Measurements from ENCODE around the gene RBM20.

RBM20 gene

DNA sequence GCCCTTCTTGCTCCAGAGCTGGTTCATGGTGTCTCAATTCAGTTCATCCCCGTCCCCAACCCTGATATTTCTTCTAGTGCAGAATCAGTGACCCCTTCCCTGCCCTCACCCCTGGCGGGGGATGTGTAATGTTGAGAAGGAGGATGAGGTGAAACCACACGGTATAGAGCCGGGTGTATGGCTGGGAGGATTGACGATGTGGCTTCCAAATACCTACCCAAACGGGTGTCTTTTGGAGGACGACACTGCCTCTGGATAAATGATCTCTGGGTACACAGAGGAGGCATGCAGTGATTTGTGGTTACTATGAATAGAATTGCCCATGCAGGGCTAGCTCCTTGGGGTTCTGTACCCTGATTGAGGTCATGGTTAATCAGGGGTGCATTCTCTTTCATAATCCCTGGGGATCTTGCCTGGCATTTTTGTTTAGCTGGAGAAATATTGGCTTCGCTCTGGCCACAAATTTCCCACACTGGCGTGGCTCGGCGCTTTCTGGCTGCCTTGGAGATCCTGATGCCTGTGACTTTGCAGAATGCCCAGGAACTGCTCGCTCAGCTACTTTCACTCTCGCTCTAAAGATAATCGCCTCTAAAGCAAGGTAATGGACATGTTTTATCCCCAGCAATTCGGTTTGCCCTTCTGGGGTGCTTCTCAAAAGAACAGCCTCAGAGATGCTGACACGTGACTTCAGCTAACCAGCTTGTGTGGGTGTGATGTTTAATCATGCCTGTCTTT lies 89.2 kb downstream of the RBM20 start:
- H3K4me3 ChIP-seq (replicated peaks; ENCODE audit: insufficient read depth, low read length) = peak overlapping the region; percentile 15
- no peak for DNase-seq (ENCODE audit: low read depth in 1 of 2, low spot score in 1 of 2)

DNA sequence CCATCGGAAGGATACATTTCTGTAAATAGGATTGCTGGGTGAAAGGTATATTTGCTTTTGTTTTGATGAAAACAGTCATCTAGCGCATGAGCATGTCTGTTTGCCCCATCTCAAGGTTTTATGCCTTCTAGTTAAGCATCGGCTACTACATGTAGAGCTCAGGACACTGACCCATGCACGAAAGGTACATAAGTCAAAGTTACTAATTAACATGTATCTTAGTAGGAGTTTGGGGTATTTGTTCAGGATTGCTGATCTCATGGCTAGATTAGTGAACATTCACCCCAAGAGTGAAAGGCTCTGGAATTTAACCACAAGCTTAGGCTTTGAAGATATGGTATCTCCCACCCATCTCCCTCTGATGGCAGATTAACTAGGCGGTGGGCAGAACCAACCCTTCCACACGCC lies 91.5 kb downstream of the RBM20 start:
- Histone ChIP-seq H3K27me3 (ENCODE audit: insufficient read depth, poor library complexity, severe bottlenecking) (peaks cover 22% of the 10 kb centered on the region), H3K27ac (replicated peaks) (no peak overlapping the region), H3K4me3 (replicated peaks; ENCODE audit: insufficient read depth, low read length) (no peak overlapping the region)
- DNase-seq (ENCODE audit: low read depth in 1 of 2, low spot score in 1 of 2) = no peak
- no peak for TF ChIP-seq GABPA (IDR thresholded peaks at IDR 0.05; ENCODE audit: low read depth)
- TF ChIP-seq, protein P1, sequence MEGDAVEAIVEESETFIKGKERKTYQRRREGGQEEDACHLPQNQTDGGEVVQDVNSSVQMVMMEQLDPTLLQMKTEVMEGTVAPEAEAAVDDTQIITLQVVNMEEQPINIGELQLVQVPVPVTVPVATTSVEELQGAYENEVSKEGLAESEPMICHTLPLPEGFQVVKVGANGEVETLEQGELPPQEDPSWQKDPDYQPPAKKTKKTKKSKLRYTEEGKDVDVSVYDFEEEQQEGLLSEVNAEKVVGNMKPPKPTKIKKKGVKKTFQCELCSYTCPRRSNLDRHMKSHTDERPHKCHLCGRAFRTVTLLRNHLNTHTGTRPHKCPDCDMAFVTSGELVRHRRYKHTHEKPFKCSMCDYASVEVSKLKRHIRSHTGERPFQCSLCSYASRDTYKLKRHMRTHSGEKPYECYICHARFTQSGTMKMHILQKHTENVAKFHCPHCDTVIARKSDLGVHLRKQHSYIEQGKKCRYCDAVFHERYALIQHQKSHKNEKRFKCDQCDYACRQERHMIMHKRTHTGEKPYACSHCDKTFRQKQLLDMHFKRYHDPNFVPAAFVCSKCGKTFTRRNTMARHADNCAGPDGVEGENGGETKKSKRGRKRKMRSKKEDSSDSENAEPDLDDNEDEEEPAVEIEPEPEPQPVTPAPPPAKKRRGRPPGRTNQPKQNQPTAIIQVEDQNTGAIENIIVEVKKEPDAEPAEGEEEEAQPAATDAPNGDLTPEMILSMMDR (IDR thresholded peaks at IDR 0.05; ENCODE audit: insufficient read depth, low read length) = no peak

More for the DNA sequence above, 89.2 kb downstream of the RBM20 start:
- TF ChIP-seq GABPA (IDR thresholded peaks at IDR 0.05; ENCODE audit: low read depth) (no peak), POLR2AphosphoS5 (IDR thresholded peaks at IDR 0.05; ENCODE audit: low read depth) (no peak), SPI1 (IDR thresholded peaks at IDR 0.05; ENCODE audit: borderline replicate concordance, low read depth) (no peak)
- TF ChIP-seq, protein P1 (IDR thresholded peaks at IDR 0.05; ENCODE audit: insufficient read depth, low read length) = no peak
- TF ChIP-seq, protein P2, sequence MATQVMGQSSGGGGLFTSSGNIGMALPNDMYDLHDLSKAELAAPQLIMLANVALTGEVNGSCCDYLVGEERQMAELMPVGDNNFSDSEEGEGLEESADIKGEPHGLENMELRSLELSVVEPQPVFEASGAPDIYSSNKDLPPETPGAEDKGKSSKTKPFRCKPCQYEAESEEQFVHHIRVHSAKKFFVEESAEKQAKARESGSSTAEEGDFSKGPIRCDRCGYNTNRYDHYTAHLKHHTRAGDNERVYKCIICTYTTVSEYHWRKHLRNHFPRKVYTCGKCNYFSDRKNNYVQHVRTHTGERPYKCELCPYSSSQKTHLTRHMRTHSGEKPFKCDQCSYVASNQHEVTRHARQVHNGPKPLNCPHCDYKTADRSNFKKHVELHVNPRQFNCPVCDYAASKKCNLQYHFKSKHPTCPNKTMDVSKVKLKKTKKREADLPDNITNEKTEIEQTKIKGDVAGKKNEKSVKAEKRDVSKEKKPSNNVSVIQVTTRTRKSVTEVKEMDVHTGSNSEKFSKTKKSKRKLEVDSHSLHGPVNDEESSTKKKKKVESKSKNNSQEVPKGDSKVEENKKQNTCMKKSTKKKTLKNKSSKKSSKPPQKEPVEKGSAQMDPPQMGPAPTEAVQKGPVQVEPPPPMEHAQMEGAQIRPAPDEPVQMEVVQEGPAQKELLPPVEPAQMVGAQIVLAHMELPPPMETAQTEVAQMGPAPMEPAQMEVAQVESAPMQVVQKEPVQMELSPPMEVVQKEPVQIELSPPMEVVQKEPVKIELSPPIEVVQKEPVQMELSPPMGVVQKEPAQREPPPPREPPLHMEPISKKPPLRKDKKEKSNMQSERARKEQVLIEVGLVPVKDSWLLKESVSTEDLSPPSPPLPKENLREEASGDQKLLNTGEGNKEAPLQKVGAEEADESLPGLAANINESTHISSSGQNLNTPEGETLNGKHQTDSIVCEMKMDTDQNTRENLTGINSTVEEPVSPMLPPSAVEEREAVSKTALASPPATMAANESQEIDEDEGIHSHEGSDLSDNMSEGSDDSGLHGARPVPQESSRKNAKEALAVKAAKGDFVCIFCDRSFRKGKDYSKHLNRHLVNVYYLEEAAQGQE (IDR thresholded peaks at IDR 0.05; ENCODE audit: insufficient replicate concordance, low read depth) = no peak
- H3K27me3 ChIP-seq (ENCODE audit: insufficient read depth, poor library complexity, severe bottlenecking) = peaks cover 22% of the 10 kb centered on the region
- no peak overlapping the region for H3K27ac ChIP-seq (replicated peaks)

GRCh38 chr10:110737886-110738634 lies 93.9 kb downstream of the RBM20 start:
- Histone ChIP-seq H3K27ac (replicated peaks) (no peak overlapping the region), H3K4me3 (replicated peaks; ENCODE audit: insufficient read depth, low read length) (no peak overlapping the region), H3K27me3 (ENCODE audit: insufficient read depth, poor library complexity, severe bottlenecking) (peaks cover 3% of the 10 kb centered on the region)
- TF ChIP-seq POLR2AphosphoS5 (IDR thresholded peaks at IDR 0.05; ENCODE audit: low read depth) = no peak
- DNase-seq (ENCODE audit: low read depth in 1 of 2, low spot score in 1 of 2) = no peak

DNA sequence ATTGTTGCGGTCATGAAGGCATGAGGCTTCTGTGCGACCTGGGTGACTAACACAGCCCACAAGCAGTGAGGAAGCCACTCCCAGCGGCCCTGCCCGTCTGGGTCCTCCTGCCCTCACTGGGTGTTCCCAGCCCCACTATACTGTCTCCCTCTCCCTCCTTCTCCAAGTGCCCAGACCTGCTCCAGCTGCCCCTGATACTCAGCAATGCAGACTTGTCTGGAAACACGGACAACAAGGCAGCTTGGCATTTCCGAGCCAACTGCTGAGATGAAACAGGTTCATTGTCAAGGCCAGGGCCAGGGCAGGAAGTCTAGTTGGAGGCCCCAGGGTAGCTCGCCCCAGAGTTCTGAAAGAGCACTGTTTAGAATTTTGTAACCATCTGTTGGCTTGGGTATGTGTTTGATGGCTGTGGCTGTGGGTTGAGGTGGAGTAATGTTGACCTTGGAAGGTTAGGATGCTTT lies 95.7 kb downstream of the RBM20 start:
- TF ChIP-seq, protein P2 (IDR thresholded peaks at IDR 0.05; ENCODE audit: insufficient replicate concordance, low read depth) = no peak
- TF ChIP-seq SPI1 (IDR thresholded peaks at IDR 0.05; ENCODE audit: borderline replicate concordance, low read depth) = no peak
- TF ChIP-seq GABPA (IDR thresholded peaks at IDR 0.05; ENCODE audit: low read depth) = no peak
- TF ChIP-seq, protein P1 (IDR thresholded peaks at IDR 0.05; ENCODE audit: insufficient read depth, low read length) = no peak
- TF ChIP-seq POLR2AphosphoS5 (IDR thresholded peaks at IDR 0.05; ENCODE audit: low read depth) = no peak
- Histone ChIP-seq H3K27ac (replicated peaks) (no peak overlapping the region), H3K27me3 (ENCODE audit: insufficient read depth, poor library complexity, severe bottlenecking) (no peaks in the 10 kb centered on the region), H3K4me3 (replicated peaks; ENCODE audit: insufficient read depth, low read length) (no peak overlapping the region)
- DNase-seq (ENCODE audit: low read depth in 1 of 2, low spot score in 1 of 2) = no peak
